ENCODE data around the gene CAPN1. TPM values are rescaled to one million over a fixed set of nuclear protein-coding genes. Genes with fewer than 3 reads are reported as not detected.

CAPN1 gene
- total and polyA plus RNA-seq, 2 experiments from 2014 or later, result 133 to 202 TPM

DNA sequence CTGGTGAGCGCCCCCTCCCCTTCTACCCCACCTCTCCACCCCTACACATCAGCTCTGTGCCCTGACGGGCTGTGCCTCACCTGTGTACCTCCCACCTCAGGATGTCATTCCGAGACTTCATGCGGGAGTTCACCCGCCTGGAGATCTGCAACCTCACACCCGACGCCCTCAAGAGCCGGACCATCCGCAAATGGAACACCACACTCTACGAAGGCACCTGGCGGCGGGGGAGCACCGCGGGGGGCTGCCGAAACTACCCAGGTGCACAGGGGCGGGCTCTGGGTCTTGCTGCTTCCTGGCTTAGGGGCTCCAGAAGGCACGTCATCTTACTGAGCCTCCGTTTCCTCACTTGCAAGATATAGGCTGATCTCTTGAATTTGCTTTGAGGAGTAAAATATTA lies 6.8 kb downstream of the CAPN1 start:
- TF ChIP-seq EZH2 (IDR thresholded peaks at IDR 0.05; ENCODE audit: borderline replicate concordance), result no peak
- TF ChIP-seq, protein P1, sequence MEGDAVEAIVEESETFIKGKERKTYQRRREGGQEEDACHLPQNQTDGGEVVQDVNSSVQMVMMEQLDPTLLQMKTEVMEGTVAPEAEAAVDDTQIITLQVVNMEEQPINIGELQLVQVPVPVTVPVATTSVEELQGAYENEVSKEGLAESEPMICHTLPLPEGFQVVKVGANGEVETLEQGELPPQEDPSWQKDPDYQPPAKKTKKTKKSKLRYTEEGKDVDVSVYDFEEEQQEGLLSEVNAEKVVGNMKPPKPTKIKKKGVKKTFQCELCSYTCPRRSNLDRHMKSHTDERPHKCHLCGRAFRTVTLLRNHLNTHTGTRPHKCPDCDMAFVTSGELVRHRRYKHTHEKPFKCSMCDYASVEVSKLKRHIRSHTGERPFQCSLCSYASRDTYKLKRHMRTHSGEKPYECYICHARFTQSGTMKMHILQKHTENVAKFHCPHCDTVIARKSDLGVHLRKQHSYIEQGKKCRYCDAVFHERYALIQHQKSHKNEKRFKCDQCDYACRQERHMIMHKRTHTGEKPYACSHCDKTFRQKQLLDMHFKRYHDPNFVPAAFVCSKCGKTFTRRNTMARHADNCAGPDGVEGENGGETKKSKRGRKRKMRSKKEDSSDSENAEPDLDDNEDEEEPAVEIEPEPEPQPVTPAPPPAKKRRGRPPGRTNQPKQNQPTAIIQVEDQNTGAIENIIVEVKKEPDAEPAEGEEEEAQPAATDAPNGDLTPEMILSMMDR (IDR thresholded peaks at IDR 0.05; ENCODE audit: poor library complexity), result no peak
- no peak for TF ChIP-seq EZH2phosphoT487 (IDR thresholded peaks at IDR 0.05; ENCODE audit: low read depth, severe bottlenecking, unreplicated experiment)
- peaks cover 3% of the 10 kb centered on the region for H3K4me1 ChIP-seq (ENCODE audit: insufficient read depth)
- H3K36me3 ChIP-seq (replicated peaks; ENCODE audit: insufficient read depth, low read depth), result no peaks in the 10 kb centered on the region
- H3K9me3 ChIP-seq (ENCODE audit: low read depth), result no peaks in the 10 kb centered on the region
- peaks cover 24% of the 10 kb centered on the region for H3K79me2 ChIP-seq
- no peaks in the 10 kb centered on the region for H3K27me3 ChIP-seq
- no peaks in the 10 kb centered on the region for H3K9me2 ChIP-seq (replicated peaks; ENCODE audit: insufficient read depth)
- DNase-seq (ENCODE audit: low spot score), result no peak
- H3K4me2 ChIP-seq, result no peak overlapping the region
- H2AFZ ChIP-seq, result no peak overlapping the region
- no peak overlapping the region for H3K4me3 ChIP-seq
- 98% methylated on average over 18 of the region's 18 CpGs for WGBS (ENCODE audit: low lambda C conversion rate, missing lambda C conversion rate)
- peaks cover 9% of the 10 kb centered on the region for H4K20me1 ChIP-seq (ENCODE audit: insufficient read depth, poor library complexity, severe bottlenecking)
- H3K27ac ChIP-seq, result no peak overlapping the region

DNA sequence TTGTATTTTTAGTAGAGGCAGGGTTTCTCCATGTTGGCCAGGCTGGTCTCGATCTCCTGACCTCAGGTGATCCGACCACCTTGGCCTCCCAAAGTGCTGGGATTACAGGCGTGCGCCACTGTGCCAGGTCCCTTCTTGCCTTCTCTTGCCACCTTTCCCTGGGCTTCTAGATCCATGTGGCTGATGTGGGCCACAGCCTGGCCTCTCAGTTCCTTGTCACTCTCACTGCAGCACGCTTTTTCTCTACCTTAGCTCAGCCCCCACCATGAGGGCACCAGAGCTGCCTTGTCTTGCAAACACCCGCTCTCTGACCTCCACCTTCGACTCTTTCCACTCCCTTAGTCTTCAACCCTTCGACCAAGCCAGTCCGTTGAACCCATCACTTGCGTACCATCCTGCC lies 7.5 kb downstream of the CAPN1 start:
- Histone ChIP-seq H3K4me2 (no peak overlapping the region), H3K79me2 (peaks cover 19% of the 10 kb centered on the region), H3K36me3 (replicated peaks; ENCODE audit: insufficient read depth, low read depth) (no peaks in the 10 kb centered on the region), H4K20me1 (ENCODE audit: insufficient read depth, poor library complexity, severe bottlenecking) (peaks cover 2% of the 10 kb centered on the region), H3K4me3 (no peak overlapping the region), H3K9me2 (replicated peaks; ENCODE audit: insufficient read depth) (no peaks in the 10 kb centered on the region), H3K4me1 (ENCODE audit: insufficient read depth) (no peaks in the 10 kb centered on the region), H3K9me3 (ENCODE audit: low read depth) (no peaks in the 10 kb centered on the region), H3K27ac (no peak overlapping the region), H3K27me3 (no peaks in the 10 kb centered on the region), H2AFZ (no peak overlapping the region)
- 87% methylated on average over 10 of the region's 10 CpGs for WGBS (ENCODE audit: low lambda C conversion rate, missing lambda C conversion rate)
- no peak for DNase-seq (ENCODE audit: low spot score)
- TF ChIP-seq EZH2phosphoT487 (IDR thresholded peaks at IDR 0.05; ENCODE audit: low read depth, severe bottlenecking, unreplicated experiment) (no peak), EZH2 (IDR thresholded peaks at IDR 0.05; ENCODE audit: borderline replicate concordance) (no peak)
- TF ChIP-seq, protein P1 (IDR thresholded peaks at IDR 0.05; ENCODE audit: poor library complexity), result no peak

DNA sequence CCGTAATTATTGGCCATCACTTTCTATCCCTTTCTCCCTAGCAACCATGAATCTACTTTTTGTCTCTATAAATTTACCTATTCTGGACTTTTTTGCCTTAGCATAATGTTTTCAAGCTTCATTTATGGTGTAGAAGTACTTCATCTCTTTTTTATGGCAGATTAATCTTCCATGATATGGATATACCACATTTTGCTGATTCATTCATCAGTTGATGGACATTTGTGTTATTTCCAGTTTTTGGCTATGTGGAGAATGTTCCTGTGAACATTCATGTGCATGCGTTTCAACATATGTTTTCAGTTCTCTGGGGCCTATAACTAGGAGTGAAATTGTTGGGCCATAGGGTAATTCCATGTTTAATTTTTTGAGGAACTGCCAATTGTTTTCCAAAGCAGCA lies 12.8 kb downstream of the CAPN1 start:
- 98% methylated on average over 2 of the region's 2 CpGs for whole genome bisulfite sequencing (ENCODE audit: low lambda C conversion rate, missing lambda C conversion rate)
- peaks cover 16% of the 10 kb centered on the region for H3K79me2 ChIP-seq

More for the DNA sequence above, 12.8 kb downstream of the CAPN1 start:
- Histone ChIP-seq H2AFZ (no peak overlapping the region), H3K36me3 (replicated peaks; ENCODE audit: insufficient read depth, low read depth) (no peaks in the 10 kb centered on the region), H3K4me3 (no peak overlapping the region), H3K27ac (no peak overlapping the region), H3K9me2 (replicated peaks; ENCODE audit: insufficient read depth) (no peaks in the 10 kb centered on the region), H3K4me1 (ENCODE audit: insufficient read depth) (no peaks in the 10 kb centered on the region), H4K20me1 (ENCODE audit: insufficient read depth, poor library complexity, severe bottlenecking) (no peaks in the 10 kb centered on the region), H3K4me2 (no peak overlapping the region), H3K27me3 (no peaks in the 10 kb centered on the region), H3K9me3 (ENCODE audit: low read depth) (no peaks in the 10 kb centered on the region)
- no peak for TF ChIP-seq EZH2 (IDR thresholded peaks at IDR 0.05; ENCODE audit: borderline replicate concordance)
- TF ChIP-seq, protein P1 (IDR thresholded peaks at IDR 0.05; ENCODE audit: poor library complexity), result no peak
- no peak for TF ChIP-seq EZH2phosphoT487 (IDR thresholded peaks at IDR 0.05; ENCODE audit: low read depth, severe bottlenecking, unreplicated experiment)
- DNase-seq (ENCODE audit: low spot score), result no peak
